CD14-positive monocyte (primary cell): ENCODE data around the gene CARS2. TPM values are rescaled to one million over a fixed set of nuclear protein-coding genes. Genes with fewer than 3 reads are reported as not detected.
A peak's percentile ranks its signal among the peaks of the same experiment; 100 is the strongest.

Experiments used
- DNase-seq, 3 donors: peaks; one replicate each; pipeline ENCODE4 v3.0.0-alpha.2; 2011 to 2022
- H2AFZ ChIP-seq: 2 replicates; pipeline ENCODE4 v1.6.0; 2012; ENCODE audit warnings: mild to moderate bottlenecking, low read depth, low read length, inconsistent platforms; ENCODE audit not compliant: insufficient read depth, poor library complexity, severe bottlenecking
- H3K27ac ChIP-seq, 2 donors: 1 replicate in 1 of 2; 2 replicates in 1 of 2; pipeline ENCODE4 v1.5.1; 2012 to 2013; ENCODE audit warnings: low read length in 2 of 2, control low read depth in 1 of 2, inconsistent platforms in 1 of 2, low read depth in 1 of 2, mild to moderate bottlenecking in 1 of 2
- H3K27me3 ChIP-seq, 2 donors: one replicate each; pipeline versions ENCODE4 v1.6.0 to v1.6.1; 2011 to 2013; ENCODE audit warnings: low read length in 2 of 2; ENCODE audit not compliant: control insufficient read depth in 2 of 2, insufficient read depth in 2 of 2
- H3K36me3 ChIP-seq, 2 donors: replicated peaks in 1 of 2; 1 replicate in 1 of 2; 2 replicates in 1 of 2; pipeline versions ENCODE4 v1.5.1 to v1.6.1; 2012 to 2013; ENCODE audit warnings: low read length in 2 of 2, control low read depth in 1 of 2, inconsistent platforms in 1 of 2, mild to moderate bottlenecking in 1 of 2; ENCODE audit not compliant: insufficient read depth in 2 of 2, control insufficient read depth in 1 of 2
- H3K4me1 ChIP-seq, 2 donors: 1 replicate in 1 of 2; 2 replicates in 1 of 2; pipeline versions ENCODE4 v1.5.1 to v1.6.1; 2012 to 2013; ENCODE audit warnings: low read length in 2 of 2, control low read depth in 1 of 2, inconsistent platforms in 1 of 2, mild to moderate bottlenecking in 1 of 2, moderate library complexity in 1 of 2; ENCODE audit not compliant: insufficient read depth in 2 of 2, control insufficient read depth in 1 of 2
- H3K4me2 ChIP-seq: replicated peaks from 2 replicates; pipeline ENCODE3; 2012; ENCODE audit warnings: low read length, moderate library complexity, mild to moderate bottlenecking; ENCODE audit not compliant: poor library complexity, severe bottlenecking; ENCODE audit errors: extremely low read depth
- H3K4me3 ChIP-seq, 3 experiments: fragments of 200-600 bp in 1 of 3; sonication (generic) in 1 of 3; replicated peaks in 1 of 3; 1 replicate in 2 of 3; 2 replicates in 1 of 3; pipeline ENCODE4 v1.5.1; 2011 to 2013; ENCODE audit warnings: low read length in 3 of 3, mild to moderate bottlenecking in 3 of 3, control low read depth in 2 of 3, low read depth in 2 of 3, inconsistent platforms in 1 of 3, moderate library complexity in 1 of 3
- H3K79me2 ChIP-seq: 2 replicates; pipeline ENCODE4 v1.6.0; 2012; ENCODE audit warnings: mild to moderate bottlenecking, control low read depth, inconsistent platforms, low read length, moderate library complexity; ENCODE audit not compliant: insufficient read depth
- H3K9ac ChIP-seq: 2 replicates; pipeline ENCODE4 v1.6.0; 2017; ENCODE audit warnings: low read length, mild to moderate bottlenecking; ENCODE audit not compliant: insufficient read depth, poor library complexity, severe bottlenecking
- H3K9me3 ChIP-seq, 2 donors: replicated peaks in 1 of 2; 1 replicate in 1 of 2; 2 replicates in 1 of 2; pipeline versions ENCODE4 v1.5.1 to v1.6.1; 2012 to 2013; ENCODE audit warnings: low read length in 2 of 2, control low read depth in 1 of 2; ENCODE audit not compliant: control insufficient read depth in 1 of 2, insufficient read depth in 1 of 2
- H4K20me1 ChIP-seq: 2 replicates; pipeline ENCODE4 v1.6.0; 2012; ENCODE audit warnings: mild to moderate bottlenecking, low read length, control low read depth, moderate library complexity; ENCODE audit not compliant: insufficient read depth
- H3K27ac Mint-ChIP-seq, 7 donors: one replicate each; pipeline ENCODE4 v1.8.0; 2020; ENCODE audit warnings: mild to moderate bottlenecking in 7 of 7, mixed read lengths in 7 of 7, moderate library complexity in 6 of 7, inconsistent platforms in 2 of 7
- H3K27me3 Mint-ChIP-seq, 3 donors: one replicate each; pipeline ENCODE4 v1.8.0; 2021 to 2022; ENCODE audit warnings: low read depth in 3 of 3, mild to moderate bottlenecking in 3 of 3, mixed read lengths in 3 of 3, moderate library complexity in 3 of 3, inconsistent platforms in 1 of 3
- H3K36me3 Mint-ChIP-seq, 2 donors: one replicate each; pipeline ENCODE4 v1.8.0; 2020; ENCODE audit warnings: mixed read lengths in 2 of 2, inconsistent platforms in 1 of 2, mild to moderate bottlenecking in 1 of 2
- H3K4me1 Mint-ChIP-seq: one replicate; pipeline ENCODE4 v1.8.0; 2020; ENCODE audit warnings: mild to moderate bottlenecking, mixed read lengths
- H3K4me3 Mint-ChIP-seq, 2 donors: one replicate each; pipeline ENCODE4 v1.8.0; 2020; ENCODE audit warnings: mild to moderate bottlenecking in 2 of 2, mixed read lengths in 2 of 2, moderate library complexity in 1 of 2
- H3K9me3 Mint-ChIP-seq, 7 donors: one replicate each; pipeline ENCODE4 v1.8.0; 2020 to 2022; ENCODE audit warnings: mixed read lengths in 7 of 7, mild to moderate bottlenecking in 6 of 7, moderate library complexity in 6 of 7, inconsistent platforms in 2 of 7
- CTCF ChIP-seq: fragments of 200-600 bp; IDR thresholded peaks from one replicate; pipeline ENCODE4 v1.8.0; 2022; ENCODE audit warnings: antibody characterized with exemption, mild to moderate bottlenecking
- WGBS: methylation state at CpG from one replicate; pipeline ENCODE4 v1.1.5; 2013; ENCODE audit warnings: missing lambda C conversion rate; ENCODE audit not compliant: insufficient coverage; 5-methylcytosine and 5-hydroxymethylcytosine counted together
- intact Hi-C, 2 donors: fragments of 100-400 bp; cut with micrococcal nuclease; formaldehyde crosslinking; loops; one replicate each; pipeline versions ENCODE4 v1.15.0 to v1.15.1; 2023
- polyA plus RNA-seq, 3 donors: library from polyadenylated mRNA; depleted of rRNA in 1 of 3; unstranded in 2 of 3; stranded (reverse) in 1 of 3; fragments of 300-500 nt in 2 of 3; fragments of >200 nt in 1 of 3; fragmentation: Illumina TruSeq in 2 of 3; gene quantifications; 1 replicate in 2 of 3; 2 replicates in 1 of 3; pipeline ENCODE4 v1.2.3, GENCODE V29; 2012 to 2021

The CARS2 gene
- polyA plus RNA-seq, 3 donors = 130 to 305 (median 227) TPM

- Mint-ChIP-seq H3K4me3 (no peak overlapping the region), H3K36me3 (peaks cover 89 to 98% of the 10 kb centered on the region in 2 donors), H3K27me3 (no peaks in the 10 kb centered on the region), H3K27ac (peak overlapping the region in 5 of 7 donors; percentile 5 to 75 (median 50)), H3K4me1 (peaks cover 4% of the 10 kb centered on the region), H3K9me3 (no peaks in the 10 kb centered on the region)
- intact Hi-C loops = no loop called here
- no peaks in the 10 kb centered on the region for H3K27me3 ChIP-seq
- peaks cover 93% of the 10 kb centered on the region for H4K20me1 ChIP-seq
- WGBS = 100% methylated on average over 1 of the region's 5 CpGs
- no peak for DNase-seq
- H2AFZ ChIP-seq = no peak overlapping the region
- H3K9me3 ChIP-seq = no peaks in the 10 kb centered on the region
- no peak overlapping the region for H3K9ac ChIP-seq
- H3K4me1 ChIP-seq = peaks cover 1 to 4% of the 10 kb centered on the region in 2 donors
- no peak overlapping the region for H3K4me3 ChIP-seq
- H3K4me2 ChIP-seq = no peak overlapping the region
- no peaks in the 10 kb centered on the region for H3K79me2 ChIP-seq
- no peak for TF ChIP-seq CTCF
- peaks cover 94 to 99% of the 10 kb centered on the region in 2 donors for H3K36me3 ChIP-seq
- peak overlapping the region in 1 of 2 donors; percentile 53 for H3K27ac ChIP-seq
These were observed 66.0 kb downstream of the CARS2 start for GRCh38 chr13:110639935-110640334.

GRCh38 chr13:110638814-110639806, 66.8 kb downstream of the CARS2 start:
- Mint-ChIP-seq H3K27me3 (no peaks in the 10 kb centered on the region), H3K27ac (peak overlapping the region in 5 of 7 donors; percentile 12 to 50 (median 40)), H3K4me1 (no peaks in the 10 kb centered on the region), H3K4me3 (no peak overlapping the region), H3K9me3 (no peaks in the 10 kb centered on the region), H3K36me3 (peaks cover 91 to 100% of the 10 kb centered on the region in 2 donors)
- H3K9ac ChIP-seq = no peak overlapping the region
- H3K36me3 ChIP-seq = peaks cover 98 to 100% of the 10 kb centered on the region in 2 donors
- no peaks in the 10 kb centered on the region for H3K9me3 ChIP-seq
- intact Hi-C loops = no loop called here
- no peak for TF ChIP-seq CTCF
- H3K27ac ChIP-seq = peak overlapping the region in 1 of 2 donors; percentile 24
- no peak for DNase-seq
- H3K4me2 ChIP-seq = no peak overlapping the region
- H3K79me2 ChIP-seq = no peaks in the 10 kb centered on the region
- H3K4me1 ChIP-seq = no peaks in the 10 kb centered on the region
- 93% methylated on average over 32 of the region's 39 CpGs for WGBS
- no peak overlapping the region for H2AFZ ChIP-seq
- no peaks in the 10 kb centered on the region for H3K27me3 ChIP-seq
- H4K20me1 ChIP-seq = peaks cover 93% of the 10 kb centered on the region
- H3K4me3 ChIP-seq = no peak overlapping the region
